ENCODE results near the gene RAD52.

DNA sequence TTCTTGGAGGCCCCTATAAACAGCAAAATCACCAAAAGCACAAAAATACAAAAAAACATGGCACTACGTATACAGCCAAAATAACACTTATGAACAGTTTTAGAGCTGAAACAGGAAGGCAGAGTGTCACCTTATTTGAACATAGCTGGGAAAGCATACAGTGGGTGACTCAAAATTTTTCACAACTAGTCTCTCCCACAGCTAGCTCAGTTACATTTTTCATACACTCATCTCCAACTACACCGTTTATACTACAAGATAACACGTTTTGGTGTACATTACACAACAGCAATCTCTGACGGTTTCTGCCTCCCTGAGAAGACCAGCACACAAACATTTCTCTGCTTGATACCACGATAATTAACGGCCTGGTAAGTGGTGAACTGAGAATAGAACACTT lies 2.9 kb downstream of the RAD52 start:
- TF ChIP-seq, protein P1, sequence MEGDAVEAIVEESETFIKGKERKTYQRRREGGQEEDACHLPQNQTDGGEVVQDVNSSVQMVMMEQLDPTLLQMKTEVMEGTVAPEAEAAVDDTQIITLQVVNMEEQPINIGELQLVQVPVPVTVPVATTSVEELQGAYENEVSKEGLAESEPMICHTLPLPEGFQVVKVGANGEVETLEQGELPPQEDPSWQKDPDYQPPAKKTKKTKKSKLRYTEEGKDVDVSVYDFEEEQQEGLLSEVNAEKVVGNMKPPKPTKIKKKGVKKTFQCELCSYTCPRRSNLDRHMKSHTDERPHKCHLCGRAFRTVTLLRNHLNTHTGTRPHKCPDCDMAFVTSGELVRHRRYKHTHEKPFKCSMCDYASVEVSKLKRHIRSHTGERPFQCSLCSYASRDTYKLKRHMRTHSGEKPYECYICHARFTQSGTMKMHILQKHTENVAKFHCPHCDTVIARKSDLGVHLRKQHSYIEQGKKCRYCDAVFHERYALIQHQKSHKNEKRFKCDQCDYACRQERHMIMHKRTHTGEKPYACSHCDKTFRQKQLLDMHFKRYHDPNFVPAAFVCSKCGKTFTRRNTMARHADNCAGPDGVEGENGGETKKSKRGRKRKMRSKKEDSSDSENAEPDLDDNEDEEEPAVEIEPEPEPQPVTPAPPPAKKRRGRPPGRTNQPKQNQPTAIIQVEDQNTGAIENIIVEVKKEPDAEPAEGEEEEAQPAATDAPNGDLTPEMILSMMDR (IDR thresholded peaks at IDR 0.05) = no peak
- TF ChIP-seq POLR2A (IDR thresholded peaks at IDR 0.05) = no peak
